ENCODE data around the gene RREB1.

RREB1 gene

GRCh38 chr6:7107578-7108195 is at the start of gene RREB1:
RREB1 (plus strand) TSS chr6:7107961; CDS start chr6:7181912, 73,951 bp downstream.
- DNase-seq (ENCODE audit: low spot score): peak; percentile 74

- DNase-seq (ENCODE audit: low spot score): peak; percentile 82
Measured at GRCh38 chr6:7058250-7058923, 49.4 kb upstream of the RREB1 start.

GRCh38 chr6:7060769-7061516 is 46.8 kb upstream of the RREB1 start:
- DNase-seq (ENCODE audit: low spot score): no peak

- DNase-seq (ENCODE audit: low spot score): no peak
Measured at GRCh38 chr6:7062451-7063162, 45.2 kb upstream of the RREB1 start.

- DNase-seq (ENCODE audit: low spot score): no peak
Measured at GRCh38 chr6:7067305-7067704, 40.5 kb upstream of the RREB1 start.

- no peak for DNase-seq (ENCODE audit: low spot score)
Measured at GRCh38 chr6:7071405-7071804, 36.4 kb upstream of the RREB1 start.

GRCh38 chr6:7073082-7073820 is 34.5 kb upstream of the RREB1 start:
- DNase-seq (ENCODE audit: low spot score): no peak

- no peak for DNase-seq (ENCODE audit: low spot score)
Measured at GRCh38 chr6:7073821-7074525, 33.8 kb upstream of the RREB1 start.

GRCh38 chr6:7074870-7075269 is 32.9 kb upstream of the RREB1 start:
- no peak for DNase-seq (ENCODE audit: low spot score)

GRCh38 chr6:7075341-7076000 is 32.3 kb upstream of the RREB1 start:
- no peak for DNase-seq (ENCODE audit: low spot score)

- no peak for DNase-seq (ENCODE audit: low spot score)
Measured at GRCh38 chr6:7077856-7078255, 29.9 kb upstream of the RREB1 start.

- no peak for DNase-seq (ENCODE audit: low spot score)
Measured at GRCh38 chr6:7078856-7079255, 28.9 kb upstream of the RREB1 start.

GRCh38 chr6:7080311-7080710 is 27.4 kb upstream of the RREB1 start:
- no peak for DNase-seq (ENCODE audit: low spot score)

GRCh38 chr6:7085911-7086310 is 21.9 kb upstream of the RREB1 start:
- peak; percentile 24 for DNase-seq (ENCODE audit: low spot score)

GRCh38 chr6:7086488-7086887 is 21.3 kb upstream of the RREB1 start:
- peak; percentile 19 for DNase-seq (ENCODE audit: low spot score)

- peak; percentile 20 for DNase-seq (ENCODE audit: low spot score)
Measured at GRCh38 chr6:7087066-7087465, 20.7 kb upstream of the RREB1 start.

- DNase-seq (ENCODE audit: low spot score): no peak
Measured at GRCh38 chr6:7087491-7087979, 20.2 kb upstream of the RREB1 start.

- DNase-seq (ENCODE audit: low spot score): no peak
Measured at GRCh38 chr6:7088076-7088742, 19.6 kb upstream of the RREB1 start.

- DNase-seq (ENCODE audit: low spot score): no peak
Measured at GRCh38 chr6:7098993-7099392, 8.8 kb upstream of the RREB1 start.
